GM19438 (cell line): ENCODE results near the gene ATXN1L.
A peak's percentile ranks its signal among the peaks of the same experiment; 100 is the strongest.
"Not testable (repeated sequence)": the region's sequence is repeated elsewhere in the genome, so short reads cannot be mapped to it uniquely, and the experiment has no call there.

ENCODE experiments used
- ATAC-seq: cut with Tn5 transposase; IDR thresholded peaks from one replicate; pipeline ENCODE4 v1.9.1; 2021; ENCODE audit warnings: low read depth; ENCODE audit not compliant: unreplicated experiment

The ATXN1L gene

GRCh38 chr16:71845639-71846430, at the start of gene ATXN1L:
TSS of gene ATXN1L (plus strand) at chr16:71845976. CDS start at chr16:71849741, 3,765 bp downstream.
- ATAC-seq = peak; percentile 67

- ATAC-seq = no peak
These were observed 49.2 kb upstream of the ATXN1L start for GRCh38 chr16:71796501-71797097.

- ATAC-seq = no peak
These were observed 42.5 kb upstream of the ATXN1L start for GRCh38 chr16:71803305-71803690.

GRCh38 chr16:71807905-71808592, 37.7 kb upstream of the ATXN1L start:
- ATAC-seq = peak; percentile 29

GRCh38 chr16:71808593-71809459, 37.0 kb upstream of the ATXN1L start, which contains the start of gene AP1G1:
TSS of gene AP1G1 (minus strand) at chr16:71808834. CDS start at chr16:71789479, 19,355 bp downstream.
- ATAC-seq = peak; percentile 76

GRCh38 chr16:71810155-71810530, 35.6 kb upstream of the ATXN1L start:
- ATAC-seq = not testable (repeated sequence)

- ATAC-seq = no peak
These were observed 34.4 kb upstream of the ATXN1L start for GRCh38 chr16:71811261-71811803.

- ATAC-seq = not testable (repeated sequence)
These were observed 28.6 kb upstream of the ATXN1L start for GRCh38 chr16:71817155-71817500.

- no peak for ATAC-seq
These were observed 19.2 kb upstream of the ATXN1L start for GRCh38 chr16:71826533-71827017.

- ATAC-seq = no peak
These were observed 15.4 kb upstream of the ATXN1L start for GRCh38 chr16:71830359-71830758.

GRCh38 chr16:71831698-71832097, 14.1 kb upstream of the ATXN1L start:
- not testable (repeated sequence) for ATAC-seq

- not testable (repeated sequence) for ATAC-seq
These were observed 13.7 kb upstream of the ATXN1L start for GRCh38 chr16:71832112-71832511.

- ATAC-seq = no peak
These were observed 11.5 kb upstream of the ATXN1L start for GRCh38 chr16:71834291-71834690.

- ATAC-seq = no peak
These were observed 8.6 kb upstream of the ATXN1L start for GRCh38 chr16:71837150-71837549.

- no peak for ATAC-seq
These were observed 5.7 kb upstream of the ATXN1L start for GRCh38 chr16:71840052-71840451.

- no peak for ATAC-seq
These were observed 2.2 kb upstream of the ATXN1L start for GRCh38 chr16:71843572-71843971.

GRCh38 chr16:71846431-71846830, 655 bp downstream of the ATXN1L start:
- ATAC-seq = no peak

- no peak for ATAC-seq
These were observed 1.3 kb downstream of the ATXN1L start for GRCh38 chr16:71847096-71847495.

GRCh38 chr16:71848622-71849021, 2.8 kb downstream of the ATXN1L start:
- ATAC-seq = no peak

- no peak for ATAC-seq
These were observed 6.0 kb downstream of the ATXN1L start for GRCh38 chr16:71851746-71852145.
